IMR-90 (cell line): Measurements from ENCODE around the gene RAPGEFL1. TPM values are rescaled to one million over a fixed set of nuclear protein-coding genes. Genes with fewer than 3 reads are reported as not detected.

Experiments
- ATAC-seq: fragments of 200-7000 bp; cut with Tn5 transposase; 2 replicates; pipeline ENCODE4 v1.9.1; 2020; ENCODE audit warnings: low read depth, mild to moderate bottlenecking, moderate library complexity
- BruUV-seq: library from RNA; stranded (reverse); fragments of 400-500 nt; replicated peaks from 2 replicates; lab custom pipeline; 2021; lab: Mats Ljungman, UMichigan
- CTCF ChIA-PET: fragments of 300-600 bp; formaldehyde crosslinking; extraction: SDS; loops from one replicate; lab custom pipeline; 2021; ENCODE audit warnings: antibody characterized with exemption; lab: Yijun Ruan, JAX
- POLR2A ChIA-PET: fragments of 300-600 bp; sonication (Branson Sonifier 250); formaldehyde crosslinking; loops from one replicate; lab custom pipeline; 2022; ENCODE audit warnings: antibody characterized with exemption; ENCODE audit not compliant: unreplicated experiment; lab: Charles Lee
- DNase-seq: peaks from one replicate; pipeline ENCODE4 v3.0.0; 2013
- H2AFZ ChIP-seq: replicated peaks from 2 replicates; pipeline ENCODE3; 2013; ENCODE audit warnings: low read length, mild to moderate bottlenecking; ENCODE audit not compliant: poor library complexity
- H2AK5ac ChIP-seq: 2 replicates; pipeline ENCODE4 v1.6.1; 2013; ENCODE audit warnings: low read depth, low read length, inconsistent platforms
- H2AK9ac ChIP-seq: replicated peaks from 2 replicates; pipeline ENCODE3; 2013; ENCODE audit warnings: mild to moderate bottlenecking, low read depth, low read length, moderate library complexity; ENCODE audit not compliant: poor library complexity
- H2BK120ac ChIP-seq: 2 replicates; pipeline ENCODE4 v1.6.1; 2013; ENCODE audit warnings: low read depth, low read length, inconsistent platforms
- H2BK15ac ChIP-seq: 3 replicates; pipeline ENCODE4 v1.6.1; 2013; ENCODE audit warnings: low read depth, low read length, inconsistent platforms
- H2BK20ac ChIP-seq: 2 replicates; pipeline ENCODE4 v1.6.1; 2013; ENCODE audit warnings: low read depth, mild to moderate bottlenecking, inconsistent platforms, low read length, moderate library complexity
- H2BK5ac ChIP-seq: 2 replicates; pipeline ENCODE4 v1.6.1; 2013; ENCODE audit warnings: mild to moderate bottlenecking, low read depth, low read length, inconsistent platforms; ENCODE audit not compliant: poor library complexity, severe bottlenecking
- H3K14ac ChIP-seq: replicated peaks from 2 replicates; pipeline ENCODE4 v1.6.1; 2013; ENCODE audit warnings: low read depth, low read length, inconsistent platforms
- H3K18ac ChIP-seq: 2 replicates; pipeline ENCODE4 v1.6.1; 2013; ENCODE audit warnings: low read depth, low read length, control low read depth
- H3K23ac ChIP-seq: 2 replicates; pipeline ENCODE4 v1.6.1; 2013; ENCODE audit warnings: low read depth, low read length, inconsistent platforms
- H3K27ac ChIP-seq: 2 replicates; pipeline ENCODE4 v1.5.1; 2013; ENCODE audit warnings: mild to moderate bottlenecking, control low read depth, low read length; ENCODE audit not compliant: insufficient read depth
- H3K27me3 ChIP-seq: 2 replicates; pipeline ENCODE4 v1.6.1; 2013; ENCODE audit warnings: low read length; ENCODE audit not compliant: control insufficient read depth, insufficient read depth
- H3K36me3 ChIP-seq: 2 replicates; pipeline ENCODE4 v1.6.1; 2013; ENCODE audit warnings: low read length, mixed read lengths; ENCODE audit not compliant: control insufficient read depth, insufficient read depth
- H3K4ac ChIP-seq: 2 replicates; pipeline ENCODE4 v1.6.1; 2013; ENCODE audit warnings: low read depth, low read length, inconsistent platforms
- H3K4me1 ChIP-seq: 2 replicates; pipeline ENCODE4 v1.6.1; 2013; ENCODE audit warnings: low read length, mixed read lengths; ENCODE audit not compliant: control insufficient read depth, insufficient read depth
- H3K4me2 ChIP-seq: 2 replicates; pipeline ENCODE4 v1.6.1; 2013; ENCODE audit warnings: low read depth, mild to moderate bottlenecking, control low read depth, low read length, moderate library complexity
- H3K4me3 ChIP-seq: 2 replicates; pipeline ENCODE4 v1.5.1; 2013; ENCODE audit warnings: low read depth, mild to moderate bottlenecking, control low read depth, low read length, moderate library complexity; ENCODE audit not compliant: insufficient read depth
- H3K56ac ChIP-seq: 2 replicates; pipeline ENCODE4 v1.6.1; 2013; ENCODE audit warnings: low read length, inconsistent platforms; ENCODE audit not compliant: insufficient read depth; ENCODE audit errors: extremely low read depth
- H3K79me1 ChIP-seq, 2 experiments: 2 replicates each; pipeline ENCODE4 v1.6.1; 2013; ENCODE audit warnings: low read length in 2 of 2, inconsistent platforms in 1 of 2, low read depth in 1 of 2
- H3K9ac ChIP-seq: 2 replicates; pipeline ENCODE4 v1.6.1; 2013; ENCODE audit warnings: low read depth, low read length, control low read depth
- H3K9me1 ChIP-seq: 2 replicates; pipeline ENCODE4 v1.6.1; 2013; ENCODE audit warnings: low read length, inconsistent platforms; ENCODE audit not compliant: insufficient read depth
- H3K9me3 ChIP-seq: 2 replicates; pipeline ENCODE4 v1.6.1; 2013; ENCODE audit warnings: low read length; ENCODE audit not compliant: control insufficient read depth, insufficient read depth
- H4K20me1 ChIP-seq: 2 replicates; pipeline ENCODE4 v1.6.1; 2013; ENCODE audit warnings: low read length, inconsistent platforms; ENCODE audit not compliant: insufficient read depth
- H4K5ac ChIP-seq: 2 replicates; pipeline ENCODE4 v1.6.1; 2013; ENCODE audit warnings: mild to moderate bottlenecking, low read depth, low read length, control low read depth
- H4K8ac ChIP-seq, 2 experiments: 2 replicates each; pipeline ENCODE4 v1.6.1; 2013; ENCODE audit warnings: low read depth in 2 of 2, low read length in 2 of 2, control low read depth in 1 of 2, inconsistent platforms in 1 of 2
- H4K91ac ChIP-seq: 2 replicates; pipeline ENCODE4 v1.6.1; 2013; ENCODE audit warnings: low read depth, low read length, inconsistent platforms; ENCODE audit not compliant: insufficient read depth
- BHLHE40 ChIP-seq: fragments of 150-350 bp; IDR thresholded peaks from 2 replicates; pipeline ENCODE4 v1.6.1; 2016; ENCODE audit warnings: mild to moderate bottlenecking, low read depth, low read length
- CEBPB ChIP-seq: IDR thresholded peaks from 2 replicates; pipeline ENCODE4 v1.6.1; 2012; ENCODE audit warnings: low read depth, low read length, improper control_type of control experiment
- CHD1 ChIP-seq: IDR thresholded peaks from 2 replicates; pipeline ENCODE4 v1.6.1; 2012; ENCODE audit warnings: low read depth, low read length, improper control_type of control experiment
- CTCF ChIP-seq: conservative IDR thresholded peaks from 2 replicates; pipeline ENCODE4 v1.5.1; 2012; ENCODE audit warnings: mild to moderate bottlenecking, low read depth, low read length, improper control_type of control experiment
- FOS ChIP-seq: fragments of 150-350 bp; IDR thresholded peaks from 2 replicates; pipeline ENCODE4 v1.6.1; 2016; ENCODE audit warnings: low read depth, low read length
- MAFK ChIP-seq: IDR thresholded peaks from 2 replicates; pipeline ENCODE4 v1.6.1; 2012; ENCODE audit warnings: low read depth, low read length, improper control_type of control experiment
- MAZ ChIP-seq: IDR thresholded peaks from 2 replicates; pipeline ENCODE4 v1.6.1; 2012; ENCODE audit warnings: low read depth, mild to moderate bottlenecking, low read length, improper control_type of control experiment, moderate library complexity, borderline replicate concordance
- MXI1 ChIP-seq: IDR thresholded peaks from 2 replicates; pipeline ENCODE4 v1.6.1; 2012; ENCODE audit warnings: low read depth, mild to moderate bottlenecking, low read length, moderate library complexity, borderline replicate concordance
- NFE2L2 ChIP-seq: fragments of 150-350 bp; IDR thresholded peaks from 2 replicates; pipeline ENCODE4 v1.6.1; 2016; ENCODE audit warnings: low read depth, mild to moderate bottlenecking, low read length
- POLR2A ChIP-seq: IDR thresholded peaks from 2 replicates; pipeline ENCODE4 v1.6.1; 2012; ENCODE audit warnings: mild to moderate bottlenecking, low read depth, low read length
- RAD21 ChIP-seq: IDR thresholded peaks from 2 replicates; pipeline ENCODE4 v1.6.1; 2012; ENCODE audit warnings: low read length, improper control_type of control experiment
- RCOR1 ChIP-seq: IDR thresholded peaks from 2 replicates; pipeline ENCODE4 v1.6.1; 2012; ENCODE audit warnings: mild to moderate bottlenecking, low read length, improper control_type of control experiment; ENCODE audit not compliant: insufficient replicate concordance
- RFX5 ChIP-seq: IDR thresholded peaks from 2 replicates; pipeline ENCODE4 v1.8.0; 2012; ENCODE audit warnings: low read depth, mild to moderate bottlenecking, low read length, moderate library complexity
- SMC3 ChIP-seq: fragments of 150-350 bp; IDR thresholded peaks from 2 replicates; pipeline ENCODE4 v1.6.1; 2016; ENCODE audit warnings: low read depth, mild to moderate bottlenecking, antibody characterized with exemption, low read length, moderate library complexity
- WGBS, 2 experiments: methylation state at CpG; one replicate each; pipeline versions ENCODE4 v1.1.5 to v1.1.7; 2013; ENCODE audit warnings: missing lambda C conversion rate in 2 of 2; ENCODE audit not compliant: insufficient read length in 1 of 2; ENCODE audit errors: extremely low coverage in 2 of 2; 5-methylcytosine and 5-hydroxymethylcytosine counted together
- dilution Hi-C: fragments of 300-500 bp; cut with HindIII; formaldehyde crosslinking; loops from one replicate; pipeline ENCODE4 v1.14.3; 2018; ENCODE audit warnings: low sequenced_read_pairs; ENCODE audit not compliant: unreplicated experiment
- in situ Hi-C: fragments of 300-500 bp; cut with MboI; formaldehyde crosslinking; loops from 3 replicates; pipeline ENCODE4 v1.14.3; 2019; ENCODE audit warnings: low sequenced_read_pairs, inconsistent platforms, mixed read lengths
- intact Hi-C: fragments of 100-400 bp; cut with micrococcal nuclease; formaldehyde crosslinking; loops from 2 replicates; pipeline ENCODE4 v1.10.0; 2022
- polyA plus RNA-seq, 3 experiments: library from polyadenylated mRNA; depleted of rRNA; stranded (reverse); fragments of >200 nt; gene quantifications; 2 replicates each; pipeline ENCODE4 v1.2.3, GENCODE V29; 2012; ENCODE audit warnings: low replicate concordance in 1 of 3
- total RNA-seq: library from RNA; depleted of rRNA; stranded (reverse); fragments of >200 nt; gene quantifications from 2 replicates; pipeline ENCODE4 v1.2.3, GENCODE V29; 2012
- TF ChIP-seq, protein P1 (sequence below): fragments of 150-350 bp; IDR thresholded peaks from 2 replicates; pipeline ENCODE4 v1.6.1; 2016; ENCODE audit warnings: low read depth, mild to moderate bottlenecking, low read length, moderate library complexity, borderline replicate concordance

Gene RAPGEFL1
- total and polyA plus RNA-seq, 2 of the 4 experiments (the other 2 are of a cell fraction): 0.54 to 5.6 TPM

GRCh38 chr17:40182606-40183005 lies 5.3 kb downstream of the RAPGEFL1 start:
- in situ Hi-C loops: no loop called here

More at GRCh38 chr17:40182606-40183005, 5.3 kb downstream of the RAPGEFL1 start:
- no peak overlapping the region for H3K4me3 ChIP-seq
- H3K4ac ChIP-seq: no peak overlapping the region
- no peaks in the 10 kb centered on the region for H3K27me3 ChIP-seq
- no peak for TF ChIP-seq MAFK
- no peak for TF ChIP-seq RFX5
- TF ChIP-seq MAZ: no peak
- no peak for TF ChIP-seq SMC3
- TF ChIP-seq, protein P1, sequence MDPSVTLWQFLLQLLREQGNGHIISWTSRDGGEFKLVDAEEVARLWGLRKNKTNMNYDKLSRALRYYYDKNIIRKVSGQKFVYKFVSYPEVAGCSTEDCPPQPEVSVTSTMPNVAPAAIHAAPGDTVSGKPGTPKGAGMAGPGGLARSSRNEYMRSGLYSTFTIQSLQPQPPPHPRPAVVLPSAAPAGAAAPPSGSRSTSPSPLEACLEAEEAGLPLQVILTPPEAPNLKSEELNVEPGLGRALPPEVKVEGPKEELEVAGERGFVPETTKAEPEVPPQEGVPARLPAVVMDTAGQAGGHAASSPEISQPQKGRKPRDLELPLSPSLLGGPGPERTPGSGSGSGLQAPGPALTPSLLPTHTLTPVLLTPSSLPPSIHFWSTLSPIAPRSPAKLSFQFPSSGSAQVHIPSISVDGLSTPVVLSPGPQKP: no peak
- no peak for TF ChIP-seq FOS
- TF ChIP-seq CTCF: no peak
- TF ChIP-seq CHD1: no peak
- no peak for TF ChIP-seq RCOR1
- TF ChIP-seq RAD21: no peak
- no peak for TF ChIP-seq CEBPB
- TF ChIP-seq NFE2L2: no peak
- TF ChIP-seq BHLHE40: no peak
- no peak for TF ChIP-seq POLR2A
- TF ChIP-seq MXI1: no peak
- H4K91ac ChIP-seq: no peak overlapping the region
- ChIA-PET POLR2A (no interaction called here), CTCF (interaction anchor here (1.0 kb wide), 1 partner anchor 62 kb away, joined by 4 read pairs; no protein-coding TSS in a partner anchor)
- H3K79me1 ChIP-seq: no peaks in the 10 kb centered on the region
- no peaks in the 10 kb centered on the region for H3K9me3 ChIP-seq
- dilution Hi-C loops: no loop called here
- H3K4me2 ChIP-seq: no peak overlapping the region
- 87% methylated on average over 5 of the region's 6 CpGs; no CpG with 5 or more reads in 1 of the 2 experiments for WGBS, 2 experiments
- no peak overlapping the region for H2BK5ac ChIP-seq
- H2AFZ ChIP-seq: no peak overlapping the region
- H4K8ac ChIP-seq: no peak overlapping the region
- H2BK15ac ChIP-seq: no peak overlapping the region
- peaks cover 2% of the 10 kb centered on the region; the same call in 1 of the 2 replicates for H3K36me3 ChIP-seq
- no peak overlapping the region for H3K56ac ChIP-seq
- DNase-seq (no peak), ATAC-seq (no peak)
- H3K9ac ChIP-seq: no peak overlapping the region
- H2AK9ac ChIP-seq: no peak overlapping the region
- no TSS peak for BruUV-seq
- H3K9me1 ChIP-seq: no peaks in the 10 kb centered on the region
- no peak overlapping the region for H3K23ac ChIP-seq
- no peak overlapping the region for H2BK20ac ChIP-seq
- H2BK120ac ChIP-seq: no peak overlapping the region
- H3K14ac ChIP-seq: no peak overlapping the region
- H3K4me1 ChIP-seq: peaks cover 11% of the 10 kb centered on the region
- H3K27ac ChIP-seq: no peak overlapping the region
- no peak overlapping the region for H4K5ac ChIP-seq
- H4K20me1 ChIP-seq: no peaks in the 10 kb centered on the region; the same call in 1 of the 2 replicates
- H3K18ac ChIP-seq: no peak overlapping the region
- H2AK5ac ChIP-seq: no peak overlapping the region
- intact Hi-C loops: no loop called here
